ENCODE measurements around the gene SRRM3. TPM values are rescaled to one million over a fixed set of nuclear protein-coding genes. Genes with fewer than 3 reads are reported as not detected.

The SRRM3 gene
- total and polyA plus RNA-seq, 9 of the 15 experiments (the other 6 are each of a cell fraction or from before 2014, with no cell fraction given) = 0.04 to 0.91 (median 0.46) TPM; not detected in 2

DNA sequence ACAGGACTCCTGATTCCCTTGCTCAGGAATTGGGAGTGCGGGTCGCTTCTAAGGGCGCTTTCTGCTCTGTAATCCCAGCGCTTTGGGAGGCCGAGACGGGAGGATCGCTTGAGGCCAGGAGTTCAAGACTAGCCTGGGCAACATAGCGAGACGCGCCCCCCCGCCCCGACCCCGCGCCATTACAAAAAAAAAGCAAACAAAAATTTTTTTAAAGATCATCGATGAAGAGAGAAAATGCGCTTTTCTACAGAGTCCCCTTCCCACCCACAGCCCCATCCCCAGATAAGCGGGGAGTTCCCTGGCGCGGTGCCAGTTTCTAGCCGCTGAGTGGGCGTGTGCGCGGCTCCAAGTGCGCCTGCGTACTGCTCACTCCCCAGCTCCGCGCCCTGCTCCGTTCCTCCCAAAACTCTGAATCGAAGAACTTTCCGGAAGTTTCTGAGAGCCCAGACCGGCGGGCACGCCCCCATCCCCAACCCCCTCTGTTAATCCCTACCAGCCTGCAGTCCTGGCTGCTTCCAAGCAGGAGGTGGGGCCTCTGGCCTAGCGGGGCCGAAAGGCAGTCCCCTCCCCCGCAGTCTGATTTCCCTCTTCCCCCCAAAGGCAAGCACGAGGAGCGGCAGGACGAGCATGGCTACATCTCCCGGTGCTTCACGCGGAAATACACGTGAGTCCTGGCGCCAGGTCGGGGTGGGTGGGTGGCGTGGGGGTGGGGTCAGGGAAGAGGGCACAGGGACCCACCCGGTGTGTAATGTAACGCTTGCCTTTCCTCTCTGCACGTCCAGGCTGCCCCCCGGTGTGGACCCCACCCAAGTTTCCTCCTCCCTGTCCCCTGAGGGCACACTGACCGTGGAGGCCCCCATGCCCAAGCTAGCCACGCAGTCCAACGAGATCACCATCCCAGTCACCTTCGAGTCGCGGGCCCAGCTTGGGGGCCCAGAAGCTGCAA is 101.8 kb downstream of the SRRM3 start (continued):
- TF ChIP-seq, protein P1, sequence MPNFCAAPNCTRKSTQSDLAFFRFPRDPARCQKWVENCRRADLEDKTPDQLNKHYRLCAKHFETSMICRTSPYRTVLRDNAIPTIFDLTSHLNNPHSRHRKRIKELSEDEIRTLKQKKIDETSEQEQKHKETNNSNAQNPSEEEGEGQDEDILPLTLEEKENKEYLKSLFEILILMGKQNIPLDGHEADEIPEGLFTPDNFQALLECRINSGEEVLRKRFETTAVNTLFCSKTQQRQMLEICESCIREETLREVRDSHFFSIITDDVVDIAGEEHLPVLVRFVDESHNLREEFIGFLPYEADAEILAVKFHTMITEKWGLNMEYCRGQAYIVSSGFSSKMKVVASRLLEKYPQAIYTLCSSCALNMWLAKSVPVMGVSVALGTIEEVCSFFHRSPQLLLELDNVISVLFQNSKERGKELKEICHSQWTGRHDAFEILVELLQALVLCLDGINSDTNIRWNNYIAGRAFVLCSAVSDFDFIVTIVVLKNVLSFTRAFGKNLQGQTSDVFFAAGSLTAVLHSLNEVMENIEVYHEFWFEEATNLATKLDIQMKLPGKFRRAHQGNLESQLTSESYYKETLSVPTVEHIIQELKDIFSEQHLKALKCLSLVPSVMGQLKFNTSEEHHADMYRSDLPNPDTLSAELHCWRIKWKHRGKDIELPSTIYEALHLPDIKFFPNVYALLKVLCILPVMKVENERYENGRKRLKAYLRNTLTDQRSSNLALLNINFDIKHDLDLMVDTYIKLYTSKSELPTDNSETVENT (CRISPR knock-in tag; IDR thresholded peaks at IDR 0.05) = 0 out of 2 replicates have a peak, but pooled peaks have one; percentile 22
- TF ChIP-seq SMAD1 (IDR thresholded peaks at IDR 0.05; ENCODE audit: low read depth, low read length, partially characterized antibody) = peak; percentile 99
- TF ChIP-seq HNRNPL (IDR thresholded peaks at IDR 0.05; ENCODE audit: low read depth, low read length) = no peak
- peak; percentile 72 for TF ChIP-seq KLF16 (IDR thresholded peaks at IDR 0.05)
- TF ChIP-seq ETV5 (CRISPR knock-in tag; IDR thresholded peaks at IDR 0.05; ENCODE audit: low read depth) = peak; percentile 67; the same call in 1 of the 2 replicates
- TF ChIP-seq, protein P2, sequence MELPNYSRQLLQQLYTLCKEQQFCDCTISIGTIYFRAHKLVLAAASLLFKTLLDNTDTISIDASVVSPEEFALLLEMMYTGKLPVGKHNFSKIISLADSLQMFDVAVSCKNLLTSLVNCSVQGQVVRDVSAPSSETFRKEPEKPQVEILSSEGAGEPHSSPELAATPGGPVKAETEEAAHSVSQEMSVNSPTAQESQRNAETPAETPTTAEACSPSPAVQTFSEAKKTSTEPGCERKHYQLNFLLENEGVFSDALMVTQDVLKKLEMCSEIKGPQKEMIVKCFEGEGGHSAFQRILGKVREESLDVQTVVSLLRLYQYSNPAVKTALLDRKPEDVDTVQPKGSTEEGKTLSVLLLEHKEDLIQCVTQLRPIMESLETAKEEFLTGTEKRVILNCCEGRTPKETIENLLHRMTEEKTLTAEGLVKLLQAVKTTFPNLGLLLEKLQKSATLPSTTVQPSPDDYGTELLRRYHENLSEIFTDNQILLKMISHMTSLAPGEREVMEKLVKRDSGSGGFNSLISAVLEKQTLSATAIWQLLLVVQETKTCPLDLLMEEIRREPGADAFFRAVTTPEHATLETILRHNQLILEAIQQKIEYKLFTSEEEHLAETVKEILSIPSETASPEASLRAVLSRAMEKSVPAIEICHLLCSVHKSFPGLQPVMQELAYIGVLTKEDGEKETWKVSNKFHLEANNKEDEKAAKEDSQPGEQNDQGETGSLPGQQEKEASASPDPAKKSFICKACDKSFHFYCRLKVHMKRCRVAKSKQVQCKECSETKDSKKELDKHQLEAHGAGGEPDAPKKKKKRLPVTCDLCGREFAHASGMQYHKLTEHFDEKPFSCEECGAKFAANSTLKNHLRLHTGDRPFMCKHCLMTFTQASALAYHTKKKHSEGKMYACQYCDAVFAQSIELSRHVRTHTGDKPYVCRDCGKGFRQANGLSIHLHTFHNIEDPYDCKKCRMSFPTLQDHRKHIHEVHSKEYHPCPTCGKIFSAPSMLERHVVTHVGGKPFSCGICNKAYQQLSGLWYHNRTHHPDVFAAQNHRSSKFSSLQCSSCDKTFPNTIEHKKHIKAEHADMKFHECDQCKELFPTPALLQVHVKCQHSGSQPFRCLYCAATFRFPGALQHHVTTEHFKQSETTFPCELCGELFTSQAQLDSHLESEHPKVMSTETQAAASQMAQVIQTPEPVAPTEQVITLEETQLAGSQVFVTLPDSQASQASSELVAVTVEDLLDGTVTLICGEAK (IDR thresholded peaks at IDR 0.05) = peak; percentile 30; the same call in 1 of the 2 replicates
- TF ChIP-seq, protein P2 (CRISPR knock-in tag; IDR thresholded peaks at IDR 0.05) = no peak
- TF ChIP-seq MED1 (CRISPR knock-in tag; IDR thresholded peaks at IDR 0.05; ENCODE audit: borderline replicate concordance) = no peak
- TF ChIP-seq FOXA1 (IDR thresholded peaks at IDR 0.05; ENCODE audit: borderline replicate concordance) = no peak
- no peak for TF ChIP-seq MEF2D (tag; conservative IDR thresholded peaks at IDR 0.05; ENCODE audit: low read depth)
- TF ChIP-seq ELF4 (CRISPR knock-in tag; IDR thresholded peaks at IDR 0.05) = no peak
- TF ChIP-seq RCOR1 (IDR thresholded peaks at IDR 0.05; ENCODE audit: borderline replicate concordance in 1 of 2, low read depth in 2 of 2, low read length in 2 of 2) = 0 out of 4 replicates have a peak, but pooled peaks of 1 of the 2 experiments have one; percentile 2
- peak; percentile 4 to 62; a peak in 2 of 4 replicates for TF ChIP-seq TBL1XR1 (IDR thresholded peaks at IDR 0.05; ENCODE audit: low read length in 2 of 2)
- peak; percentile 73 for TF ChIP-seq DPF2 (IDR thresholded peaks at IDR 0.05)
- TF ChIP-seq MAFF (IDR thresholded peaks at IDR 0.05; ENCODE audit: low read length) = no peak
- TF ChIP-seq KDM4B (IDR thresholded peaks at IDR 0.05; ENCODE audit: borderline replicate concordance in 2 of 2, low read depth in 1 of 2) = 0 out of 4 replicates have a peak, but pooled peaks of 1 of the 2 experiments have one; percentile 40

Data from K562 (cell line).